ENCODE data around the gene DCC. TPM values are rescaled to one million over a fixed set of nuclear protein-coding genes. Genes with fewer than 3 reads are reported as not detected.

Gene DCC
- total RNA-seq, 4 donors from 2014 or later = 0.16 TPM; not detected in 3

DNA sequence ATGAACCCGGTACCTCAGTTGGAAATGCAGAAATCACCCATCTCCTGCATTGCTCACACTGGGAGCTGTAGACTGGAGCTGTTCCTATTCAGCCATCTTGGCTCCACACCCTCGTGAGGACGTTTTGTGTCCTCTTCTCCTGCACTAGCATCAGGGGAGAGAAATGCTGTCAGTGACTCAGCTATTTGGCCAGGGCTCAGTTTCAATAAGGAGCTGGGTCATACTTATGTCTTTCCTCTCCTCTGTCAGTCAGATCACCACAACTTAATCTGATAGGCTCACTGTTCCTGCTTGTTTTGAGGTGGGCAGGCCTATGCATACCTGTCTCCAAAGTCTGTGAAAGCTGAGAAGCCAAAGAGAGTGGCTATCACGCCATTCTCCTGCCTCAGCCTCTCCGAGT is 921.2 kb downstream of the DCC start:
- no peaks in the 10 kb centered on the region for H3K27me3 ChIP-seq
- no peaks in the 10 kb centered on the region for H3K36me3 ChIP-seq
- no peak overlapping the region for H3K4me3 ChIP-seq
- no peak overlapping the region for H3K27ac ChIP-seq
- no peaks in the 10 kb centered on the region for H3K4me1 ChIP-seq
- 93% methylated on average over 5 of the region's 5 CpGs for WGBS
- peaks cover 6% of the 10 kb centered on the region for H3K9me3 ChIP-seq
- DNase-seq (ENCODE audit: low spot score in 2 of 2) = no peak
- TF ChIP-seq, protein P1, sequence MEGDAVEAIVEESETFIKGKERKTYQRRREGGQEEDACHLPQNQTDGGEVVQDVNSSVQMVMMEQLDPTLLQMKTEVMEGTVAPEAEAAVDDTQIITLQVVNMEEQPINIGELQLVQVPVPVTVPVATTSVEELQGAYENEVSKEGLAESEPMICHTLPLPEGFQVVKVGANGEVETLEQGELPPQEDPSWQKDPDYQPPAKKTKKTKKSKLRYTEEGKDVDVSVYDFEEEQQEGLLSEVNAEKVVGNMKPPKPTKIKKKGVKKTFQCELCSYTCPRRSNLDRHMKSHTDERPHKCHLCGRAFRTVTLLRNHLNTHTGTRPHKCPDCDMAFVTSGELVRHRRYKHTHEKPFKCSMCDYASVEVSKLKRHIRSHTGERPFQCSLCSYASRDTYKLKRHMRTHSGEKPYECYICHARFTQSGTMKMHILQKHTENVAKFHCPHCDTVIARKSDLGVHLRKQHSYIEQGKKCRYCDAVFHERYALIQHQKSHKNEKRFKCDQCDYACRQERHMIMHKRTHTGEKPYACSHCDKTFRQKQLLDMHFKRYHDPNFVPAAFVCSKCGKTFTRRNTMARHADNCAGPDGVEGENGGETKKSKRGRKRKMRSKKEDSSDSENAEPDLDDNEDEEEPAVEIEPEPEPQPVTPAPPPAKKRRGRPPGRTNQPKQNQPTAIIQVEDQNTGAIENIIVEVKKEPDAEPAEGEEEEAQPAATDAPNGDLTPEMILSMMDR (IDR thresholded peaks at IDR 0.05) = no peak
- TF ChIP-seq EP300 (IDR thresholded peaks at IDR 0.05) = no peak
- no peak for TF ChIP-seq POLR2AphosphoS5 (IDR thresholded peaks at IDR 0.05)
- TF ChIP-seq POLR2A (IDR thresholded peaks at IDR 0.05) = no peak

DNA sequence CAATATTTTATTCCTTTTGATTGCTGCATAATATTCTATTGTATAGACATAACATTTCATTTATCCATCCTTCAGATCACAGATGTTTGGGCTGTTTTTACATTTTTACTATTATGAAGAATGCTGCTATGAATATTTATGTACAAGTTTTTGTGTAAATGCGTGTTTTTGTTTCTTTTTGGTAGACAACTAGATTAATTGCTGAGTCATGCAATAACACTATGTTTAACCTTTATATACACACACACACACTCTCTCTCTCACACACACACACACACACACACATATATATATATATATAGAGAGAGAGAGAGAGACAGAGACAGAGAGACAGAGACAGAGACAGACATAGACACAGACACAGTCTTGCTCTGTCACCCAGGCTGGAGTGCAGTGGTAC is 926.9 kb downstream of the DCC start:
- Histone ChIP-seq H3K4me1 (no peaks in the 10 kb centered on the region), H3K36me3 (no peaks in the 10 kb centered on the region), H3K27me3 (no peaks in the 10 kb centered on the region), H3K27ac (no peak overlapping the region), H3K9me3 (no peaks in the 10 kb centered on the region), H3K4me3 (no peak overlapping the region)
- WGBS = 90% methylated on average over 1 of the region's 1 CpG
- no peak for DNase-seq (ENCODE audit: low spot score in 2 of 2)
- TF ChIP-seq POLR2A (IDR thresholded peaks at IDR 0.05) (no peak), POLR2AphosphoS5 (IDR thresholded peaks at IDR 0.05) (no peak)
- TF ChIP-seq, protein P1 (IDR thresholded peaks at IDR 0.05) = no peak

DNA sequence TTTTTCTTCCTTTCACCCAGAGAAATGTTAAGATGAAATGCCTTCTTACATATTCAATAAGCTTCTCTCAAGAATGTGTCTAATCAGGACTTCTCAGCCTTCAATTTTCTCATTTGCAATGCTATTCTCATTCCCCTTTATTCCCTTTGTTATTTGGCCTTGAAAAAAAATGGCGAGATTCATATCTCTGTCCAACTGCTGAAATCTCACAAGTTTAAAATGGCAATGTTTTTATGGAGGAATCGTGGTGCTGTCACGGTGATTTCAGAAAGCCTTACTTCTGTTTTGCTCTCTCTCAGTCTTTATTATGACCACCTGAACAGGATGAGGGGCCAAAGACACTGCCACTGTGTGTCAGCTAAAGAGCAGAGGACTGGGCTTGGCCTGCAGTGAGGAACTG is 928.5 kb downstream of the DCC start:
- Histone ChIP-seq H3K9me3 (no peaks in the 10 kb centered on the region), H3K27ac (no peak overlapping the region), H3K4me3 (no peak overlapping the region), H3K27me3 (no peaks in the 10 kb centered on the region), H3K4me1 (no peaks in the 10 kb centered on the region), H3K36me3 (no peaks in the 10 kb centered on the region)
- TF ChIP-seq EP300 (IDR thresholded peaks at IDR 0.05) (no peak), POLR2A (IDR thresholded peaks at IDR 0.05) (no peak), POLR2AphosphoS5 (IDR thresholded peaks at IDR 0.05) (no peak)
- TF ChIP-seq, protein P1 (IDR thresholded peaks at IDR 0.05) = no peak
- no peak for DNase-seq (ENCODE audit: low spot score in 2 of 2)
- 73% methylated on average over 3 of the region's 3 CpGs for whole genome bisulfite sequencing

DNA sequence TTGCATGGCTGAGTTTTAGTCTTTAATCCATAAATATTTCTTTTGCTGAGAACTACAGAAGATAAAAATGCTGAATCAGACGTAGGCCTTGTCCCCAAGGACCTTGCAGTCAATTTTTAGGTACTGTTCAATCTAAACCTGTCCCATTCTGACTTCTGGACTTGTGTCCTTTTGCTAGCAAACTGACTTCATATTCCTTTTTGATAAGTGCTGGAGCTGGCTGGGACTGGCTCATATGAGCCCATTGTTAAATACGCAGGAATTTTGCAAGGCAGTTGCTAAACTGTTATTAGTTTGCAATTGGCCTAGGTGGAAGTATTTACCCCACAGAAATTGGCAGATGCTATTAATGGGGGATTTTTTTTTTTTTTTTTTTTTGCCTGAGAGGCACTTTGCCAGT is 941.4 kb downstream of the DCC start:
- Histone ChIP-seq H3K4me1 (no peaks in the 10 kb centered on the region), H3K27me3 (no peaks in the 10 kb centered on the region), H3K4me3 (no peak overlapping the region), H3K27ac (no peak overlapping the region), H3K36me3 (no peaks in the 10 kb centered on the region), H3K9me3 (no peaks in the 10 kb centered on the region)
- 80% methylated on average over 2 of the region's 2 CpGs for WGBS
- DNase-seq (ENCODE audit: low spot score in 2 of 2) = no peak
- TF ChIP-seq POLR2AphosphoS5 (IDR thresholded peaks at IDR 0.05) (no peak), POLR2A (IDR thresholded peaks at IDR 0.05) (no peak), EP300 (IDR thresholded peaks at IDR 0.05) (no peak)
- TF ChIP-seq, protein P1 (IDR thresholded peaks at IDR 0.05) = no peak

DNA sequence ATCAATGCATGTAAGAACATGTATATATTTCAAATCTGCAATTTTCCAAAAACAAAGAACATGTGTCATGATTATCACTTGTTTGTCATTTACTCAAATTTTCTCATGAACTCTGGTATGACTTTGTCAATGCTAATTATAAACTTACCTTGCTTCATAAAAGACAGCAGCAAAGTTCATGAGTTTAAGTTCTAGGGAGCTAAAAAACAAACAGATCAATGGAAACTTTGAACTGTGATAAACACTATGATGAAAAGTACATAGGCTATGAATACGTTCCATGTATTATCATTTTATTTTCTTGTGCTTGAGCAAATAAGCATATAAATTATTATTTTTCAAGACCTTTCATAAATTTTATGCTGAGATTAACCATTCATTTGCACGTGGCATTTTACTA is 943.7 kb downstream of the DCC start:
- H3K27ac ChIP-seq = no peak overlapping the region
- TF ChIP-seq POLR2A (IDR thresholded peaks at IDR 0.05) (no peak), EP300 (IDR thresholded peaks at IDR 0.05) (no peak), POLR2AphosphoS5 (IDR thresholded peaks at IDR 0.05) (no peak)
- TF ChIP-seq, protein P1 (IDR thresholded peaks at IDR 0.05) = no peak
- no peaks in the 10 kb centered on the region for H3K27me3 ChIP-seq
- 81% methylated on average over 2 of the region's 2 CpGs for WGBS
- no peak for DNase-seq (ENCODE audit: low spot score in 2 of 2)
- no peaks in the 10 kb centered on the region for H3K9me3 ChIP-seq
- no peaks in the 10 kb centered on the region for H3K4me1 ChIP-seq
- H3K4me3 ChIP-seq = no peak overlapping the region
- H3K36me3 ChIP-seq = no peaks in the 10 kb centered on the region
